Fibroblast of gingiva (primary cell): ENCODE measurements around the gene CDH23.

Experiments
- DNase-seq: peaks from one replicate; pipeline ENCODE4 v3.0.0-alpha.2; 2011; ENCODE audit warnings: low read depth

Gene CDH23

DNA sequence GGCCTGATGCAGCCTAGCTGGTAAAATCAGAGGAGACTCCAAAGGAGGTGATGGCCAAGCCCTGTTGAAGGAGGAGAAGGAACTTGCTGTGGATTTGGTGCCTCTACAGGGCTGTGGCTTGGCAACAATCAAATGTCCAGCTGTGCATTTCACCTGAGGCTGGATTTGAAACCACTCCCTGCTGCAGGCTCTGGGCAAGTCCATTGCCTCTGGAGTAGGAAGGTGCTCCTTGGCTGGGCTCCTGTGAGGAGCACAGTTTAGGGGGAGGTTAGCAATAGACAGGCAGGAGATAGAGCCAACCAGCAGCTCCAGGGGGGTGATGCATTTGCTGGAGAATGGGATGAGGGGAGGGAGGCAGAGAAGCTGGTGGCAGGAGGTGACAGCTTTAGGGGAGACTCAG, 26.5 kb downstream of the CDH23 start:
- no peak for DNase-seq

DNA sequence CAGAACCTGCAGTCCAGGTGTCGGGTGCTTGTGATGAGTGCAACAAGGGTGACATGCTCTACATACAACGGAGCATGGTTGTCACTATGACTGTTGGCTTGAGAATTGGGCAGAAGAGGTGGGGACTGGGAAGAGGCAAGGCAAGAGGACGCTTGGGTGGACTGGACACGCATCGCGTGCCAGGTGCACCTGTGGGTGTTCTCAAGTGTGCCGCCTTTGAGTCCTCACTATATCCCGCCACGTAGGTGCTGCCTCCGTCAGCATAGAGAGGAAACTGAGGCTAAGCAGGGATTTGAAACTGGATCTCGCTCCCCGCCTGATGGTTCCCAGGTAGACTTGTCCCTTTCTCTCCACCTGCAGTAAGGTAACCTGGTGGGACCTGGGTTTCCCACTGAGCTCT, 27.2 kb downstream of the CDH23 start:
- DNase-seq = no peak

DNA sequence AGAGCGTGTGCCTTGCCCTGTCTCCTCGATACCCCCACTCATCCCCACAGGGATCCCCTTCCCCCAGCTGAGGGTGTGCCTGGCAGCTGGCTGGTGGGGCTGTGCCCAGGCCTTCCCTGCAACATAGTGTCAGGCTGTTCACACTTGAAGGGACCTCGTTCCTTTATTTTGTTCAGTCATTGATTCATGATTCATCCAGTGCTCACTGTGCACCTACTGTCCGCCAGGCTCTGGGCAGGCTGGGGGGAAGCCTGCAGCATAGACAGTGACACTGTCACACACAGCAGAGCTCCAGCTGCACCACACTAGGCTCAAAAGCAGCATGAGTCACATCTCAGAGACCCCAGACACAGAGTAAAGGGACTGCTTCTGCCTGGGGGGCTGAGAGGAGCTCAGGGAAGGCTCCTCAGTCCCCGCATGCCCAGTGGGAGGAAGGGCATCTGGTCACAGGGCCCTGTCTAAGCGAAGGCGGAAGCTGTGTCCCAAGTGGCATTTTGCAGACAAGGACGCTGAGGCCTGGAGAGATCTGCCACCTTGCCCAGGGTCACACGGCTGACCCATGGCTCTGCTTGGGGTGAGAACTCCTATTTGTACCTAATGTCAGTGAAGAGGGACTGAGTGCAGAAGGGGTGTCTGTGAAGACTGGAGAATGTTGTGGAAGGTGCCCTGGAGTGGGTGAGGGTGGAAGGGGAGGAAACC, 27.9 kb downstream of the CDH23 start:
- DNase-seq = no peak

DNA sequence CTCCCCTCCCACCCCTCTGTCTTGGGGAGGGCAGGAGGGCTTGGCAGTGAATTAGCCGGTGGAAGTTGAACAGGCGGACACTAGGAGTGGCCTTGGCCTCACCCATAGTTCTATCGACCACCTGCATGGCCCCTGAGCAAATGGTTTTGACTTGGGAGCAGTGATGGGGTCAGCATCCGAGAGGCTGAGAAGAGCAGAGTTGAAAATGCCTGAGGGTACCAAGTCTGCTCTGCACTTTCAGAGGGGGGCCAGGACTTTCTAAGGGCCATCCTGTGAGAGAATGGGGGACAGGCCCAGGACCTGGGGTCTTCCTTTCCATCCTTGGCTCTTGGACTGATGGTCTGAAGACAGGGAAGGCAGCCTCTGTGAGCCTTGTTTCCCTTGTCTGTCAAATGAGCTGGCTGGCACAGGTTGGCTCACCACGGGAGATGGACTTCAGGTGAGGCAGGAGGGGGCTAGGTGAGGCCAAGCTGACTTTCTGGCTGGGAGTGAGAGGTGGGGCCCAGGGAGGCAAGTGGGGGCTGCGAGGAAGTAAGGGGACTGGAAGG, 29.4 kb downstream of the CDH23 start:
- DNase-seq = no peak

DNA sequence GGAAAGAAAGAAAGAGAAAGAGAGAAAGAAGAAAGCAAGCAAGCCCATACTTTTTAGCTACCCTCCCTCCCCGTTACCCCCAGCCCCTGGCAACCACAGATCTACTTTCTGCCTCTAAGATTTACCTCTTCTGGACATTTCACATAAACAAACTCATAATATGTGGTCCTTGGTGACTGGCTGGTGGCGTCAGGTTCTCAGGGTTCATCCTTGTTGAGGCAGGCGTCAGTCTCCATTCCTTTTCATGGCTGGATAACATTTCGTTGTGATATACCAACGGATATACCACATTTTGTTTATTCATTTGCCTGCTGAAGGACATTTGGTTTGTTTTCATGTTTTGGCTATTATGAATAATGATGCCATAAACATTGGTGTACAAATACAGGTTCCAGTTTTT, 30.5 kb downstream of the CDH23 start:
- DNase-seq = no peak

DNA sequence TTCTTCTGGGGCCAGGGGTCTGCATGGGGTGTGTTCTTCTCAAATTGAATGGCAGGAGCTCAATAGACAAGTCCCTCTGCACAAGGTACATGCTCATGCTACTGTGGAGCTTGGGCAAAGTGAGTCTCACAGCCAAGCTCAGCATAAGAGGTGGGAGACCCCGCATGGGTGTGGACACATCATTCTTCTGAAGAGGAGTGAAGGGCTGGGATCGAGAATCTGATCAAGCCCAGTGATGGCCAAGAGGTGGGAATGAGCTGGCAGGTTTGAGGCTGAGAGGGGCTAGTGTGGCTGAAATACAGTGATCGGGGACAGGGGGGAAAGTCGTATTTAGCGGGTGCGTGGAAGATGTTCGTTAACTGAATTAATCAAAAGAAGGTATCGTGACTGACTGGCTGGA, 32.6 kb downstream of the CDH23 start:
- DNase-seq = no peak

DNA sequence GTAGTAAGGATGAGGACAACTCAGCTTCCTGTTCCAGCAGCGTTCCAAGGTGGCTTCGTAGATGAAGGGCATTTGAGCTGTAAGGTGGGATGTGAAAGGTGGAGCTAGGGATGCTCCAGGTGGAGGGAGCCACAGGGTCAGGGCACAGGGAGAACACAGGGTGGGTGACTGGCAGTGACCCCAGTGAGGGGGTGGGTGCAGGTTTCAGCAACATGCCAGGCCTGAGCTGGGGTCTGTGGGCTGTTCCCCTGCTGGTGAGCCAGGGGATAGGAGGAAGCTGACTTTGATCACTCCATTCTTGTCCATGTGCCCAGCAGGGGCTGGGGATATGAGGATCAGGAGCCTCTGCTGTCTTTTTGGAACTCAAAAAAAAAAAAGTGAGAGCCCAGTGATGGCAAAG, 33.2 kb downstream of the CDH23 start:
- no peak for DNase-seq

DNA sequence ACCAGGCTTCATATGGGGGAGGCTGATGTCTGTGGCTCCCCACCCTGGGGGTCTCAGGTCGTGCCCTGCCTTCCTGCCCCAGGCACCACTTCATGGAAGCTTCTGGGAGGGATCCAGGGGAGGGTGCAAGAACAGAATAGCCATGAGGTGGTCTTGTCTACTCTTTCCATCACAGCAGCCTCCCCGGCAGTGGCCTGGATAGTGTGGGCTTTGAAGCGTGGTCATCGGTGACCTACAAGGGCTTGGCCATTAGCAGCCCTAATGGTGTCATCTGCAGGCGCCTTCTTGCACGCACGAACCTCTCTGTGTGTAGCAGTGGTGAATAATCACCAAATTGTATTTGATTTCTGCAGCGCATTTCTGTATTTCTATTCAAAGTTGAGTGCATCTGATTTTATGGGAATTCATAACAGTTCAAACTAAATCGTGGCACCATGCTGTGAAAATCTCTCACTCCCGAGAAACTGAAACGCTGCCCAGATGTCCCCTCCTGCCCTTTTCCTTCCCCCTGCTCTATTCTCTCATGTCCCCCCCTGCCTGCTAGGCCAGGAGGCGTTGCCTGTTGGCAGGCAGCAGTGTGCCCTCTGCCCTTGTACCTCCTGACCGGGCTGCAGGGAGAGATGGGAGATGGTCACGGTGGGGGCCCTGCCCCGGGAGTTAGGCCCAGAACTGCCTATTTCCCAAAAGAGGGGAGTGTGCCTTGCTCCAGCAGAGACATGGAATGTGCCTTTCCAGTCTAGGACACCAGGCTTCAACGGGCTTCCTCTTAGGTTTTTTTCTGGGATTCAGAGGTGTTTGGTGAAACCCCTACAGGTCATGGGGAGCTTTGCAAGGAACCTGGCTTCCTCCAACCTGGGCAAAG, 34.8 kb downstream of the CDH23 start:
- no peak for DNase-seq

DNA sequence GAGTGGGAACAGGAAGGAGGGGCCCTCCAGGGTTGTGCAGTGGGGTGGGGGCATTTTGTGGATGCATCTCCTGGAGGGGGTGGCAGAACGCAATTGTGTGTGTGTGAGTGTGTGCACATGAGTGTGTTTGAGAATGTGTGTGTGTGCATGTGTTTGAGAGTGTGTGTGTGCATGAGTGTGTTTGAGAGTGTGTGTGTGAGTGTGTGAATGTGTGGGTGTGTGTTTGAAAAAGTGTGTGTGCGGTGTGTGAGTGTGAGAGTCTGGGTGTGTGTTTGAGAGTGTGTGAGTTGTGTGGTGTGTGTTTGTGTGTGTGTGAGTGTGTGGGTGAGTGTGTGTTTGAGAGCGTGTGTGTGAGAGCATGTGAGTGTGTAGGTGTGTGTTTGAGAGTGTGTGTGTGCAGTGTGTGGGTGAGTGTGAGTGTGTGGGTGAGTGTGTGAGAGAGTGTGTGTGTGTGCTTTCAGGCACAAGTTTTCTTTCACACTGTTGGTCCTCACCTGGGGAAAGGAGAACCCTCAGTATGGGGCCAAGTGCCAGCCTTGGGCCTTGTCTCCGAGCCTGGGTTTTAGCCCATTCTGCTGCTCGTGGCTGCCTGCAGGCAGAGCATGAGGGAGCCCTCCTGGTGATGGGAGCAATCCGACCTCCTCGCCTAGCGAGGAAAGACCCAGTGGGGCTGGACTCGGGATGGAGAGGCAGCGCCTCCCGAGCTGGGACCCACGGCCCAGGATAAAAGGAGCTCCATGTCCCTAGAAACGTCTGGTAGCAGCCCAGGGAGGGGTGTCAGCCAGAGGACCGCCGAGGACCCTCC, 35.6 kb downstream of the CDH23 start:
- DNase-seq = no peak

DNA sequence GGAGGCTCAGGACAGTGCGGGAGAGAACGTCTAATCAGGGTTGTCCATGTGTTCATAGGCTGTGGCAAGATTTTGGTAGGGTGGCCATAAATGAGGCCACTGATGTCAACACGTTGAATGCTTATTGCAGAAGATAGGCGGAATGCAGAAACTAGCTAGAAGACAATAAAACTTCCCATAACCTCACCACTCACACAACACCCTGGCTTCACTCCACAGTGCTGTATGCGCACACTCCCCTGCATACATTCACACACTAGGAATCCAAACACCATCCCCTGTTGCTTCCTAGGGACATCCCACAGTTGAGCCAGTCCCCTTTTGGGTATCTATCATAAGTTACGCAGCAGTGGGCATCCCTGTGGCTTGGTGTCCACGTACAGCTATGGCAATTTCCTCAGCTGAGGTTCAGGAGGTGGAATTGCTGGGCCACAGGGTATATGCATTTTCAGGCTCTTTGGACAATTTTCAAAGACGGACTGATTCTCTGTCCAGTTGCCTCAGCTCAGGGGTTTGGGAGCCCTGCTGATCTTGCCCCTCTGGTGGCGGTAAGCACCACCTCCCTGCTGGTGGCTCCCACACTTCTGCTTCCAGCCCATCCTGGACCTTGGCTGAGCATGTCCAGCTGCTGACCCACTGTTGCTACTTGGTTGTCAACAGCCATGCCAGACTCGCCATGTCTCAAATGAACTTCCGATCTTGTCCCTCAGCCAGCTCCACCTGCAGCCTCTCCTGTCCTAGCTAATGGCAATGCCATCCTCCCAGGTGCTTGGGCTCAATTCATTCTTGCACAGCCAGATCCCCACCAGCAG, 36.4 kb downstream of the CDH23 start:
- no peak for DNase-seq

DNA sequence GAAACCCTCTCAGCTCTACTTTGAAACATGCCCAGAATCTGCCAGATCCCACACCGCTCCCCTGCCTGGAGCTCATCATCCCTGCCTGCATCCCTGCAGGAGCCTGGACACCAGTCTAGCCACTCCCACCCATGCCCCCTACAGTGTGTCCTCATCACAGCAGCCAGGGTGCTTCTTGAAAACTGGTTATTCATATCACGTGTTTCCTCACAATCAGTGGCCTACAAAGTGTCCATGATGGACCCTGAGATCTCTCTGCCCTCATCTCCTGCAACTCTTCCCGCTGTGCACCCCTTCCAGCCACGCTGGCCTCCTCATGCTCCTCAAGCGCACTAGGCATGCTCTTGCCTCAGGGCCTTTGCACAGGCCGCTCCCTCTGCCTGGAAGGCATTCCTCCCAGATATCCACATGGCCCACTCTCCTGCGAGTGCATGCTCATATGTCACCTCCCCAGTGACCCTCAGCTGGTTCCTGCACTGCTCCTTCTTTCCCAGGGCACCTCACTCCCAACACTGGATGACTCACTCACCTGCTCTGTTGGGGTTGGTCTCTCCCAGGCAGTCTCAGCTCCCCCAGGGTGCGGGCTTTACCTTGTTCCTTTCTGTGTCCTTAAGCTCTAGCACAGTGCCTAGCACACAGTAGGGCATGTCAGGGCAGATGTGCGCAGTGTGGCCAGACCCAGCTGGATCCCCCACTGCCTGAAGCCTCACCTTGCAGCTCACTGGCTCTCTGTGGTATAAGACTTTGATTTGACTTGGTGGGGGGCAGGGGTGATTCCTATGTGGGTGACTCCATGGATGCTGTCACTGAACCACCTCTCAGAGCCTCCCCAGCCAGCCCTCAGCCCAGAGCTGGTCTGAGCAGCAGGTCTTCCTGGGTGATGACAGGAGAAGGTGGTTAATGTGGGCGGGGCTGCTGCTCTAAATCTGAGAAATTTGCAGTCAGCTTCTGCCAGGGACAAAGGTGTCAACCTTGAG, 37.3 kb downstream of the CDH23 start:
- no peak for DNase-seq

DNA sequence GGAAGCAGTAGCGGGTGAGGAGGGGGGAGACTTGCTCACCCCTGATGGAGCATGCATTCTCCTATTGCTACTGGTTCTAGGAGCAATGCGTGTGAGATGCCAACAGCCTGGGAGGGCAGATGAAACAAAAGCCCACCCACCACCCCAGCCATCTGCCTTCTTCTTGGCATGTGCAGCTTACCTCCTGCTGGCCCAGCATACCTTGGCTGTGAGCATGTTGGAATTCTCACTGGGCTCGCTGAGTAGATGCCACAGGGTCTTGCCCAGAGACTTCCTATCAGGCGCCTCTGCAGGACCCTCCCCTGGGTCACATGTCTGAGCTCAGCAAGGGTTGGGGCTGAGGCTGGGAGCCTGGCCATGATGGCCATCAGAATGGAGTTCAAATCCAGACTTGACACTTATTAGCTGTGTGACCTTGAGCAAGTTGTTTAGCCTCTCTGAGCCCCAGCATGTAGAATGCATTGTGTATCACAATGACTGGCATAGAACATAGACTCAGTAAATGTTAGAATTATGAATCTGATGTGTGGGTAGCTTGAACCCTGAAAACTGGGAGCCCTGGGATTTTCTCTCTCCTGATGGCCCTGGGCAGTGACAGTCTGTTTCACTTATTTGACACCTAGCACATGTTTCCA, 38.2 kb downstream of the CDH23 start:
- no peak for DNase-seq

DNA sequence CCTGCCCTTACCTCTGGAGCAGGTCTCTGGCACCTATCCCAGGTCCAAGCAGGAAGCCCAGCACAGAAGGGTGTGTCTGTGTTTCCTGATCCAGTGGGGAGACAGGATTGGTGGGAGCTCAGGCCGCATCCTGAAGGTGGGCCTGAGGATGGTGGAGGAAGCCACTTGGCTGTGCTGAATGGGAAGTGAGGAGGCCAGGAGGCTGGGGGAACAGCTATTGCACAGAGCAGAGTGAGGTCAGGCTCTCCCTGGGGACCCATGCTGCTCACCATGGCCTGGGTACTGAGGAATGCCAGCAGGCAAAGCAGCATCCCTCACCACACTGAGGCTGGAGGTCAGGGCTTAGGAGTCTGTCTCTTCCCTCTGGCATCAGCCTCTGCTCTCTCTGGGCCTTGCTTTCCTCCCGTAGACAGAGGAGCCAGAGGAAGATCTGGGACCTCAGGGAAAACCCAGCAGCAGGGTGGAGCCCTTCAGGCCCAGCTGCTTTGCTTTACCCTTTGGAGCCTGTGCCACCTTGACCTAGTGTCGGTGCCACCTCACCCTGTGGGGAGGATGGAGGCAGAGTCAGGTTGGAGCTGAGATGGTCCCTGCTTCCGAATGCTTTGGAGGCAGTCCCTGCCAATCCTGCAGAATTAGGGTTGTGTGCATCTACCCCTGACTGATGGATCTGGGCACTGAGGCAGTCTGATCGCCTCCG, 39.0 kb downstream of the CDH23 start:
- DNase-seq = no peak

DNA sequence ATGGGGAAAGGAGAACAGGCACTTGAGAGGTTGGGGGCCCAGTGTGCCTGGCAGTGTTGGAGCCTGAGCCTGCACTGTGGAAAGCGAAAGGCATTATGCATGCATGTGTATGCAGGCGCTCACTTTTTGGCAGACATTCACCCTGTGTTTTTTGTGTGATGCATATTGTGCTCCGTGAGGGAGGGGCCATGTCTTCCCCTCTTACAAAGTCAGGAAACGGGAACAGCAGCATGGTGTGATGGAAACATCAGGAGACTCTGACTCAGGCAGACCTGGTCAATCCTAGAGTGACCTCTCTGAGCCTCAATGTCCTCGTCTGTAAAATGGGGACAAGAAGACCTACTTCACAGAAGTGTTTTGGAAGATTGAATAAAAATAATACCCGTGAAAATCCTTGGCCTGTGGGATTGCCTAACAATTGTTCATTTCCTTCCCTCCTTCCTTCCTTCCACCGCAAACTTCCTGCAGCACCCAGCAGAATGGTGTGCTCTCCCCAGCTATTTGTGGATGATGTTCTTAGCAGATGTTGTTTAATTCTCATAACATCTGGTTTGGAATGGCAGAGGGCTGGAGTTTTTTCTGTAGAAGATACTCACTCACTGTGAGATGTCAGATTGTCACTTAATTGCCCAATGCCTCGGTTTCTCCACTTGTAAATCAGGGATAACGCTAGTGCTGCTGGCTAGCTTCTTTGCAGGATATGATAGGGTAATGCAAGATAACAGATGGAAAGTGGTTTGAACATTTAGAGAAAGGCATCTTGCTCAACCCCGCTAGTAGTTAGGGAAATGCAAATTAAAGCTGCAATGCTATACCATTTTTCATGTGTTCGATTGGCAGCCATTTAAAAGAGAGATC, 39.8 kb downstream of the CDH23 start:
- DNase-seq = no peak

DNA sequence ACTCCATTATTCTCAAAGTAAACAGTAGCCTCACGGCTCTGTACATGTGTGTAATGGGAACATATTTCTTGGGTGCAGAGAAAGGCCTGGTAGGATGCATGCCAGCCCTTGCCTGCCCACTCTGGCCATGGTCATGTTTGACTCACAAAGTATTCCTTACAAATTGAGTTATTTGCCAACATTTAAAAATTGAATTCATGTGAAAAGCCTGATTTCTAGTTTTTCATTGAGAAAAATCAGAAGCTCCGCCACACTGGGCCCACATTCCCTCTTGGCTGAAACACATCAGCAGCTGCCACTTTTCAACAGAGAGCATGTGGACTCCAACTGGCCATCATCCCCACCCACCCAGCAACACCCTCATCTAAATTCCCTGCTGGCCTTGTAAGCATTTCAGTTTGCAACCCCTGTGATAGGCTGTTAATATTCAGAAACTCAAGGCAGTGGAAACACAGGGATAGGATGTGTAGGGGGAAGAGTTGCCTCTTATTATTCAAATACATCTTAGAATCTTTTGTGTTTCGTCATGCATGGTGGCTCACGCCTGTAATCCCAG, 40.9 kb downstream of the CDH23 start:
- DNase-seq = no peak

DNA sequence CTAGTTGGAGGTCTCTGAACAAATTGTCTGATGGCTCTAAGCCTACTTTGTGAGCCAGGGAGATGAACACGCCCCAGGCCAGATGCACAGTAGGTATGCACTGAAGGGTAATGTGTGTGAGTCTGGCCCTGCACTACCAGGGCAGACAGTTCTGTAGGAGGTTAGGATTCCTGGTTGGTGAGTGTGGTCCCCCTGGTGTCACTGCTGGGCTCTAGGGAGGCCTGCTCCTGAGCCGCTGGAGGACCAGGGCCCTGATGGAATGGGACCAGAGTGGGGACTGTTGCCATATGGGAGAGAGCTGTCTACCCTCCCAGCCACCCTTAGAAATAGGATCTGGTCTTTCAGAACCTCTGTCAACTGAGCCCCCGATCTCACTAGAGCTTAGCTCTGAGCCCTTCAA, 42.0 kb downstream of the CDH23 start:
- DNase-seq = no peak

DNA sequence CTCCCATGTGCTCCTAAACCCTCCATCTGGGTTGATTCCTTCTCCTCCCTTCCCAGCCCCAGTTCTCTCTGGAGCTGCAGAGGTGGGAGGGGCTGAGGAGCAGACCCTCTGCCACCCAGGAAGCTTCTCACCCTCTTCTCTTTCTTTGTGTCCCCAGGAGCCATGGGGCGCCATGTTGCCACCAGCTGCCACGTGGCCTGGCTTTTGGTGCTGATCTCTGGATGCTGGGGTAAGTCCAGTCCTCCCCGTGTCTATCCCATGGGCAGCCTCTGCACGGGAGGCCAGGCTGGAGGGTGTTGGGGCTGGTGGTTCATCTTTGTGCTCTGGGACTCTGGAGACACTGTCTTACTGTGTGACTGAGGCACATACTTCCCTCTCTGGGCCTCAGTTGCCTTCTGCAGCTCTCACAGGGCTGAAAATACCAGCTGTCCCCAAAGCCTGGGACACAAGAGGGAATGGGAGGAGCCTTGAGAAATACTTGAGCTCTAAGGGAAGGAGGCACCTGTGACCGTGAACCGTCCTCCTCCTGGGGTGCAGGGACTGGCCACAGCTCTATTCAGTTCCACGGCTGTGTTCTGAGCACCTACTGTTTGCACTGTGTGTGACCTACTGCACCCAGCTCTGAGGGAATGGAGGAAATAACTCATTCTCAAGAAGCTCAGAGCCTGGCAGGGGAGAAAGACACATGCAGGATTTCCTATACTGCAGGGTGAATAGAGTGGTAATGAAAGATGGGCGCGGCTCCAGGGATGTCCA, 43.1 kb downstream of the CDH23 start:
- DNase-seq = no peak
